Stimulated activated CD4-positive, alpha-beta T cell treated with anti-CD3 and anti-CD28 coated beads, Interleukin-2, amount 100 ng/mL, for 4 hours (primary cell): ENCODE data around the gene ORAI1.
A peak's percentile ranks its signal among the peaks of the same experiment; 100 is the strongest.
"Not testable (repeated sequence)": the region's sequence is repeated elsewhere in the genome, so short reads cannot be mapped to it uniquely, and the experiment has no call there.

Source experiments
- DNase-seq: peaks from one replicate; pipeline ENCODE4 v3.0.0-alpha.2; 2020; ENCODE audit warnings: low read depth

Gene ORAI1

DNA sequence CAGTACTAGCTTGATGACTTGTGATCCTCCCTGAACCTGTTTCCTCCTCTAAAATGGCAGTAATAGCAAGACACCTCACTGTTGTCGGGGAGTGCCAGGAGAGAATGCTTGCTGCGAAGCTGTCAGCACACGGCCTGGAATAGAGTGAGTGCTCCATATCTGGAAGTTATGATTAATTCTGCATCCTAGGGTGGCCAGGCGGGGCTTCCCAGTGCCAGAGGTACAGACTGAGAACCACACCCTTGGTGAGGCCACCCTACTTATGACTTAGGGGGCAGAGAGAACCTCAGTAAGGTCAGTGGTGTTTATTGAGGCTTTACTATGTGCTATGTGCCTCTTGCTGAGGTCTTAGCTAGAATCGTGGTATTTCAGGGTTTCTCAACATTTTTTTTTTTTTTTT is 23.0 kb downstream of the ORAI1 start:
- no peak for DNase-seq

DNA sequence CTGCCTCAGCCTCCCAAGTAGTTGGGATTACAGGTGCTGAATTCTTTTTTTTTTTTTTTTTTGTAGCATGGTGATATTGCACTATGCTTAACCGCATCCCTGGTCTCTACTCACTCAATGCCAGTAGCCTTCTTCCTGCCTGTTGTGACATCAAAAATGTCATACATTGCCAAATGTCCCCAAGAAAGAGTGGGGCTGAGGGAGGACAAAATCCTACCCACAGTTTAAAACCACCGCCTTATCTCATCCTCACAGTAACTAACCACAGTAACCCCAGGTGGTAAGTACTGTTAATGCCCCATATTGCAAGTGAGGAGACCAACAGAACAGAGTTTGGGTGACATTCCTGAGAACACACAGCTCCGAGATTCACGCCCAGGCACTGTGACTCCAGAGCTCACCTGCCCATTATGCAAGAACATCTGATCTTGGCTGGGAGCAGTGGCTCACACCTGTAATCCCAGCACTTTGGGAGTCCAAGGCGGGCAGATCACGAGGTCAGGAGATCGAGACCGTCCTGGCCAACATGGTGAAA is 23.6 kb downstream of the ORAI1 start:
- no peak for DNase-seq

DNA sequence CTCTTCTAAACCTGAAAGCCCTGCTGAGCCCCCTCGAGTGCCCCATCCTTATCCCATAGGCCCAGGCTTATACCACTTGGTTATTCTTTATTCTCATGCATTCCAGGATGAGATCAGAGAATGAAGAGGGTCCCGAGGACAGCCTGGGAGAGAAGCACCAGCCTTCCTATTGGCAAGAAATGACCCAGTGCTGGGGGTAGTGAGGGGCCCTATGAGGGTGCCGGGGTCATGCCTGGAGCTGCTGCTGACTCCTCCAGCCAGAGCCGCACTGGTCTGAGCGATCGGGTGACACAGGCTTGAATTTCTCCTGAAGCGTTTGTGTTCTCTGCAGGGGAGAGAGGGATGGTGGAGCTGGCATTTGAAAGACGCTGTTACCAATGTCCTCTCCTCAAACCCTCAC is 25.0 kb downstream of the ORAI1 start:
- no peak for DNase-seq

DNA sequence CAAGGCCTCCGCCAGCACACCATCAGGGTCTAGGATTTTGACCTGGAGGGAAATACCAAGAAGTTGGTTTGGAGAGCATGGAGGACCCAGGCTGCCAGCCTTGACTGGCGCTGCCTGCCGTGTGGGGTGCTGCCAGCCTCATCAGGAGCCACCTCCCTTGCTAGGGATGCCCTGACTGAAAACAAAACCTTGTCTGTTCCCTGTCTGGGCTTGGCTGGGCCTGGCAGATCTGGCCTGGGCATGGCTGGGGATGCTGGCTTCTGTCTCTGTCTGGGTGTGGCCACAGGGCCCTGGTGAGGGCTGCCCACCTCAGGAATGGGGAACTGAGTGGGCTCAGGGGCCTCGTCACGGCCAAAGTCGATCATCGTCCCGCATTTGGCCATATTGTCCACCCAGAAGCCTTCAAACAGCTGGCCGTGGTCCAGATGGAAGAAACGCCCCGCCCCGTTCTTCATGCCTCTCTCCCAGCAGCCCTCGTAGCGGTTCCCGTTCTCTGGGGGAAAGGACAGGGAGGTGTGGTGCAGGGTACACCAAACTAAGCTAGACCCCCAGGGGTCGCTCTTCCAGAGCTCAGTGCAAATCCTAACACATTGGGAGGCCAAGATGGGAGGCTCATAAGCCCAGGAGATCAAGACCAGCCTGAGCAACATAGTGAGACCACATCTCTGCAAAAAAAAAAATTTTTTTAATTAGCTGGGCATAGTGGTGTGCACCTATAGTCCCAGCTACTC is 26.6 kb downstream of the ORAI1 start:
- DNase-seq: no peak

DNA sequence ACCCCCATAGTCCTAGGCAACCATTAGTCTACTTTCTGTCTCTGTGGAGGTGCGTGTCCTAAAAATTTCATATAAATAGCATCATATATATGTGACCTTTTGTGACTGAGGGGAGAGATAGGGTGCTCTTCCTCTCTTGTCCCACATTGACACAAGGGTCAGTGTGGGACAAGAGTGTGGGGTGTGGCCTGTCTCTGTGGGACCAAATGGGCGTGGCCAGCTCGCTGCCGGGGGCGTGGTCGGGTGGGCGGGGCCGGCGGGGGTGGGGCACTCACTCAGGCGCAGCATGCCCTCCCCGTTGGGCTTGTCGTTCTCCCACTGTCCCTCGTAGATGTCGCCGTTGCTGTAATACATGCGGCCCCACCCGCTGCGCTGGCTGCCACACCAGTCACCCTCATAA is 27.7 kb downstream of the ORAI1 start:
- DNase-seq: no peak

DNA sequence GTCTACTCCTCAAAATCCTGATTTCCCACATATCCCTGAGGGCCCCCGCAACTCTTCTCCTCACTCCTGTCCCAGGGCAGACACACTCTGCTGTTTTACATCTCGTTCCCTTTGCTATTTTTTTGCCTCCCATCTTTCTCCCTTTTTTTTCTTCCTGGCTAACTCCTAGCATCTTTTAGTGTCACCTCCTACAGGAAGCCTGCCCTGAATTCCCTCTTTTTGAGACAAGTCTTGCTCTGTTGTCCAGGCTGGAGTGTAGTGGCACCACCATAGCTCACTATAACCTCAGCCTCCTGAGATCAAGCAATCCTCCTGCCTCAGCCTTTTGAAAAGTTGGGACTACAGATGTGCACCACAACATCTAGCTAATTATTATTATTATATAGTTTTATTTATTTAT is 29.8 kb downstream of the ORAI1 start:
- no peak for DNase-seq

DNA sequence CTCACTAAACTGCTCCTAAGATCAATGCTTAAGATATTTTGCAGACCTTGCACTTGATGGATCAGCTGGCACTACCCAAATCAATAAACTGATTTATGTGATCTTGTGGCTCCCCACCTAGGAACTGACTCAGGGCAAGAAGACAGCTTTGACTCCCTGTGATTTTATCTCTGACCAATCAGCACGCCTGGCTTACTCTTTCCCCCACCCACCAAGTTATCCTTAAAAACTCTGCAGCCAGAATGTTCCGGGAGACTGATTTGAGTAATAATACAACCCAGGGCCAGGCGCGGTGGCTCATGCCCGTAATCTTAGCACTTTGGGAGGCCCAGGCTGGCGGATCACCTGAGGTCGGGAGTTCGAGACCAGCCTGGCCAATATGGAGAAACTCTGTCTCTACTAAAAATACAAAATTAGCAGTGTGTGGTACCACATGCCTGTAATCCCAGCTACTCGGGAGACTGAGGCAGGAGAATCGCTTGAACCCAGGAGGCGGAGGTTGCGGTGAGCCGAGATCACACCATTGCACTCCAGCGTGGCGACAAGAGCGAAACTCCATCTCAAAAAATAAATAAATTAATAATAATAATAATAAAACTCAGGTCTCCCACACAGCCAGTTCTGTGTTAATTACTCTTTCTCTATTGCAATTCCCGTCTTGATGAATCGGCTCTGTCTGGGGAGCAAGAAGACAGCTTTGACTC is 31.1 kb downstream of the ORAI1 start:
- DNase-seq: no peak

DNA sequence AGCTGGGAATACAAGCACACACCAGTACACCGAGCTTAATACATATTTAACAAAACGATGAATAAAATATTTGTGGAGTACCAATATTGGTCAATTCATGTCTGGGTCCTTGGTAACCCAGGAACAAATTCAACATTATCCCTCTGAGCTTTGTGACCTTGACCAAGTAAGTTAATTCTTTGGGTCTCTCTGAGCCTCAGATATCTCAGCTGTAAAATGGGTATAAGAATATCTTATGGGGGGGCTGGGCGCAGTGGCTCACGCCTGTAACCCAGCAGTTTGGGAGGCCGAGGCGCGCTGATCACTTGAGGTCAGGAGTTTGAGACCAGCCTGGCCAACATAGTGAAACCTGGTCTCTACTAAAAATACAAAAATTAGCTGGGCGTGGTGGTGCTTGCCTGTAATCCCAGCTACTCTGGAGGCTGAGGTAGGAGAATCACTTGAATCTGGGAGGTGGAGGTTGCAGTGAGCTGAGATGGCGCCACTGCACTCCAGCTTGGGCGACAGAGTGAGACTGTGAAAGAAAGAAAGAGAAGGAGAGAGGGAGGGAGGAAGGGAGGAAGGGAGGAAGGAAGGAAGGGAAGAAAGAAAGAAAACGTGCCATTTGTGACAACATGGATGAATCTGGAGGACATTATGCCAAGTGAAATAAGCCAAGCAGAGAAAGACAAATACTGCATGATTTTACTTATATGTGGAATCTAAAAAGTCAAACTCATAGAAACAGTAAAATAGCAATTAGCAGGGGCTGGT is 35.2 kb downstream of the ORAI1 start:
- not testable (repeated sequence) for DNase-seq

DNA sequence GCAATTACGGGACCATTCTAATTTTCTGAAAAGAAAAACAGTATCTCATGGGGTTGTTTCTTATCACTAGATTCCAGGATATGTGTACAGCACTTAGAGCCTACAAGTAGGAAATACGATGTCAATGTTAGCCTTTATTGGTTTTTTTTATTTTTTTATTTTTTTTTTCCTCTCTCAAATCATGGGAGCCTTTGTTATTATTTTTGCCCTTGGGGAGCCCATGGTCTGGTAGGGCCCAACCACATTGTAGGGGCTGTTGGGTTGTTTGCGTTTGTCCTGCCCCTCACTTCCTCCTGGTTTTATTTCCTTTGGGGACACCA is 37.2 kb downstream of the ORAI1 start:
- no peak for DNase-seq

DNA sequence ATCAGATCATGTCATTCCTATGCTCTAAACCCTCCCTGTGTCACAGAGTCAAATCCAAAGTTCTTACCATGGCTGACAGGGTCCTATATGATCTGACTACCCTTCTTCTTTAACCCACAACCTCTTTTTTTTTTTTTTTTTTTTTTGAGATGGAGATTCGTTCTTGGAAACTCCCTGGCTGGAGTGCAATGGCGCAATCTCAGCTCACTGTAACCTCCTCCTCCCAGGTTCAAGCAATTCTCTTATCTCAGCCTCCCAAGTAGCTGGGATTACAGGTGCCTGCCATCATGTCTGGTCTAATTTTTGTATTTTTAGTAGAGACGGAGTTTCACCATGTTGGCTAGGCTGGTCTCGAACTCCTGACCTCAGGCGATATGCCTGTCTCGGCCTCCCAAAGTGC is 40.5 kb downstream of the ORAI1 start:
- not testable (repeated sequence) for DNase-seq

DNA sequence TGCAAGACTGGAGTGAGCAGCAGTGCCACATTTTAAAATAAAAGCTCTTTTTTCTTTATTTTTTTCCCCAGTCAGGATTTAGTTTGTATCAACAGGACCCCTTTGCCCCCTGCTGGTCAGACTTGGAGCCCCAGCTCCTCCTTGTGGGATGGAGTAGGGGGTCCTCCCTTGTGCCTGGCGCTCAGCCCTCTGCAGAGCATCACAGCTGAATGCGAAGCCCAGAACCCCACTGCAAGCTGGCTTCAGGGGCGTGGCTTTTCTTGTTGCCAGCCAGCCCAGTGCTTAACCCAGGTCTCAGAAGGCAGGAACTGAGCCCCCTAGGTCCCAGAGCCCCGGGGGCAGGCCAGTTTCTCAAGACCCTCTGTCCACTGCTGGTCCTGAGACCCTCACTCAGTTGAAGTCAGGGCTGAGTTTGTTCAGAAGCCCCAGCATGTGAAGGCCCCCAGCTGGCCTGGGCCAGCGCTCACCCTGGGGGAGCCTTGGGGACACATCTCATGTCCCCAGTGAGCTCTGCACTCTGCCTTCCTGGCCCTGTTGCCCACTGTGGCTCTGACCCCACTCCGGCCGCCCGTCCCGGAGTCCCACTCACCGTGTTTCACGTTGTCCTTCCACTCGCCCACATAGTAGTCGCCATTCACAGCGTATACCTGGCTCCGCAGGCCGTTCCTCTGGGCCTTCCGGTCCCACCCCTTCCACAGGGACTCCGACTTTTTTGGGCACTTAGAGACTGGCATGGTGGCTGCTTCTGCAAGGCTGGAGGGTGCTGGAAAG is 42.6 kb downstream of the ORAI1 start:
- DNase-seq: peak; percentile 54

DNA sequence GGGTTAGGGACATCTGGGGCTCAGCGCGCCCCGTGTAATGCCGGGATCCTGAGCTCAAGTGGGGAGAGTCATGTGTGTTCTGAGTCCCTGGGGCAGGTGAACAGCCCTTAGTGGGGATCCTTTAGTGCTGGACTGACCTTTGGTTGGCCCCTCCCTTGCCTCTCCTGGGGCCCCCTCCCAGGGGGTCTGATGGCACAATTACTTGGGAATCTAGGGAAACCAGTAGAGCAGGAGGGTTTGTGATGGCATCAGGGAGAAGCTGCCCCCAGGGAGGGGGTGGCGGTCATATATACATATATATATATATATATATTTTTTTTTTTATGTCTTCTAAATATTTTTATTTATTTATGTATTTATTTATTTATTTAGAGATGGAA is 43.2 kb downstream of the ORAI1 start, which contains the start of gene MORN3:
Gene MORN3 (minus strand): TSS at position 134 of the 380 bp plus-strand sequence. CDS start 171 bp downstream, outside the sequence.
- no peak for DNase-seq

DNA sequence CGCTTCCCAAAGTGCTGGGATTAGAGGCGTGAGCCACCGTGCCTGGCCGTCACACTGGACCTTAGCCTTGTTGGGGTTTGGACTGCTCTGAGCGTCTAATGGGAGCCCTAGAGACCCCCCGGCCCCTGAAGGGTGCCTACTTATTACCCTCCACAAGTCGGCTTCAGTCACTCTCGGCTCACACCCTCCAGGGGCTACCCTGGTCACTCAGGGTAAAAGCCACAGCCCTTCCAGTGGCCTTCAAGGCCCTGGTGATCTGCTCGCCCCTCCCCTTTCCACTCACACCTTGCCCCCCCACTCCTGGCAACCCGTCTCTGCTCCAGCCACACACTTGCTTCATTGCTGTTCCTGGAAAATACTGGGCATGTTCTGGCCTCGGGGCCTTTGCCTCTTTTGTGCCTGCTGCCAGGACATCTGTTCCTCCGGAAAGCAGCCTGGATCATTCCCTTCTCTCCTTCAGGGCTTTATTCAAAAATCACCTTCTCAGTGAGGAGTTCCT is 46.7 kb downstream of the ORAI1 start:
- no peak for DNase-seq

DNA sequence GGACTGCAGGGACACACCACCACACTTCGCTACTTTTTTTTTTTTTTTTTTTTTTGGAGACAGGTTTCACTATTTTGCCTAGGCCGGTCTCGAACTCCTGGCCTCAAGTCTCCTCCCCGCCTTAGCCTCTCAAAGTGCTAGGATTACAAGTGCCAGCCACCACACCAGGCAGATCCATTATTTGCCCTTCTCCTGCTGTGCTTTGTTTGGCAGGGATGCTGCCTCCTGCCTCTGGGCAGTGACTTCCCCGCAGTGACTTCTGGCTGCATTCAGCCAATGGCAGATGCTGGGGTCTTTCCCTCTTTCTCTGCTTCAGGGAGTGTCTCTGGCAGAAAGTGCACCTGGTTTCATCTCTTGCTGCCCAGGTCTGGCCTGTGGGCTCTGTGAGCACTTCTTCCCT is 49.9 kb downstream of the ORAI1 start:
- DNase-seq: no peak

DNA sequence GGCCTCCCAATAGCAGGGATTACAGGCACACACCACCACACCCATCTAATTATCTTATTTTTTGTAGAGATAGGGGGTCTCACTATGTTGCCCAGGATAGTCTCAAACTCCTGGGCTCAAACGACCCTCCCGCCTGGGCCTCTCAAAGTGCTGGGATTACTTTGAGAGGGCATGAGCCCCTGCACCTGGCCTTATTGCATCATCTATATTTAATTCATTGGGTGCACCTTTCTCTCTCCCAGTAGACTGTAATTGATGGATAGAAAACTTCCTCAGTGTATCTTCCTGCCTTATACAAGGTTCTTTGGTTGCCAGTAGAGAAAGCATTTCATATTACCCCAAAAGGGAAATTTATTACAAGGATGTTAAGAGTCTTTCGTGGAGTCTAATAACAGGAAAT is 52.0 kb downstream of the ORAI1 start:
- no peak for DNase-seq

DNA sequence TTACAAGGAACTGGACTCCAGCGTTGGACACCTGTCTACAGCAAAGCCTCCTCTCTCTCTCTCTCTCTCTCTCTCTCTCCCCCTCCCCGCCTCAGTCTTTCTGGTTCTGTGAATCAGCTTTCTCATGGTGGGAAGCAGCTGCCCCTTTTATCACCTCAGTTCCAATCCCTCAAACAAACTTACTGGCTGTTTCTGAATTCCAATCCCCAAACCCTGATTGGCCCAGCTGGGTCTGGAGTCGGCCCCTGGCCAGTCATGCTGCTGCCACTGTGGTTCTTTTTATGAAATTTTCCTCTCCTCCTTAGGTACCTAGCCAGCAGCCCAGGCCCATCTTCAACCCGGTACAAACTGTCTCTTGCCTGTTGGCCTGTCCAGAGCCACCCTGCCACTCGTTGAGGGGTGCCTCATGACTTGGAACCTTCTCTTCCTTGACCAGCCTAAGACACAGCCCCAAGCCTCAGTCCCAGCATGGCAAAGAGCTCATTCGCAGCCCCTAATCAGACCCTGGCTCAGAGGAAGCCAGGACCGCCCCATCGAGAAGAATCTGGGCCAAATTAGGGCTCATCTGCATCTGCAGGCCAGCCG is 52.5 kb downstream of the ORAI1 start:
- no peak for DNase-seq

DNA sequence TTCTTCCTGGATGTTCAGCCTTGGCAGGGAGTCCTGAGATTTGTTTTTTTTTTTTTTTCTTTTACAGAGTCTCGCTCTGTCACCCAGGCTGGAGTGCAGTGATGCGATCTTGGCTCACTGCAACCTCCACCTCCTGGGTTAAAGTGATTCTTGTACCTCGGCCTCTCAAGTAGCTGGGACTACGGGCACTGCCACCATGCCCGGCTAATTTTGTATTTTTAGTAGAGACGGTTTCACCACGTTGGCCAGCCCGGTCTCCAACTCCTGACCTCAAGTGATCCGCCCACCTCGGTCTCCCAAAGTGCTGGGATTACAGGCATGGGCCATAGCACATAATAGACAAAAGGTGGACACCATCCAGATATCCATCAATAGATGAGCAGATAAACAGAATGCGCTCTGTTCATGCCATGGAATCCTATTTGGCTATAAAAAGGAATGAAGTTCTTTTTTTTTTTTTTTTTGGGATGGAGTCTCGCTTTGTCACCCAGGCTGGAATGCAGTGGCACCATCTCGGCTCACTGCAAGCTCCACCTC is 53.4 kb downstream of the ORAI1 start:
- not testable (repeated sequence) for DNase-seq

DNA sequence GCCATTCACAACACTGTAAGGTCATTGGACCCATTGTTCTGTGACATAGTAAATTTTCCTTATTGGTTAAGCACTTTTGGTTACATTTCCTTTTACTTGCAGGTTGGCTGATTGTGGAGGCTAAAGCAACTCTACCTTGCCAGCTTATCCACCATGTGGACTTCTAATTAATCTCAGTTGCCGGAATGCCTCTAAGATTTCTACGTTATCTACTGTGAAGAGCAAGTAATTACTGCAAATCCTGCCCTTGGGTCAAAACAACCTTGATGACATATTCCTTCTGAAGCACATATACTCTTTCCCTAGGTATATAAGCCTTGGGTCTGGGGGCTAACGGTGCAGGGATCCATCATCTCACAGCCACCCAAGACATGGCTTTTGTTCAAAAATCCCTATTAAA is 62.6 kb downstream of the ORAI1 start:
- DNase-seq: no peak

DNA sequence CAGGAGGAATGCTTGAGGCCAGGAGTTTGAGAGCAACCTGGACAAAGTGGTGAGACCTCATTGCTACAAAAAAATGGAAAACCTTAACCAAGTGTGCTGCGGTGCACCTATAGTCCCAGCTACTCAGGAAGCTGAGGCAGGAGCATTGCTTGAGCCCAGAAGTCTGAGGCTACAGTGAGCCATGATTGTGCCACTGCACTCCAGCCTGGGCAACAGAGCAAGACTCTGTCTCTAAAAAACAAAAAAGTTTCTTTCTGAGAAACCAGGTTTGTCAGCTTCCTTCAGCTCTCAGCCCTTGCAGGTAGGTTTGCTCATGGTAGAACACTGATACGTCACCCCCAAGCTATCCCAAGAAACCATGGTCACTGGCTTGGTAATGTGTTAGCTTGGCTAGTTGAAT is 63.1 kb downstream of the ORAI1 start:
- no peak for DNase-seq
